Endothelial cell of umbilical vein (primary cell): ENCODE results near the gene PDK1. TPM values are rescaled to one million over a fixed set of nuclear protein-coding genes. Genes with fewer than 3 reads are reported as not detected.

Experiments
- BruUV-seq: library from RNA; stranded (reverse); fragments of 400-500 nt; replicated peaks from 2 replicates; lab custom pipeline; 2021; lab: Mats Ljungman, UMichigan
- CTCF ChIA-PET: fragments of 300-600, 350-600 bp; sonication (Branson Sonifier 250); formaldehyde crosslinking; loops from one replicate; lab custom pipeline; 2021; ENCODE audit warnings: antibody characterized with exemption, inconsistent platforms; lab: Charles Lee
- POLR2A ChIA-PET: fragments of 300-600, 350-600 bp; sonication (Branson Sonifier 250); formaldehyde crosslinking; loops from one replicate; lab custom pipeline; 2021; ENCODE audit warnings: antibody characterized with exemption, inconsistent platforms; lab: Charles Lee
- DNase-seq: peaks from one replicate; pipeline ENCODE4 v3.0.0-alpha.2; 2011; ENCODE audit warnings: low read depth, low spot score
- FAIRE-seq: peaks from 2 replicates; lab custom pipeline; 2011; peaks lifted over from hg19 to GRCh38; lab: Jason Lieb, UNC
- H2AFZ ChIP-seq: 2 replicates; pipeline ENCODE4 v1.6.0; 2012; ENCODE audit warnings: low read depth, low read length, control low read depth, inconsistent platforms
- H3K27ac ChIP-seq: 2 replicates; pipeline ENCODE4 v1.5.1; 2011; ENCODE audit warnings: low read depth, mild to moderate bottlenecking, control low read depth, low read length, moderate library complexity; ENCODE audit not compliant: insufficient read depth
- H3K27me3 ChIP-seq, 2 experiments: 2 replicates each; pipeline versions ENCODE4 v1.6.0 to v1.6.1; 2011; ENCODE audit warnings: low read length in 2 of 2, mixed read lengths in 1 of 2; ENCODE audit not compliant: control insufficient read depth in 2 of 2, insufficient read depth in 2 of 2
- H3K36me3 ChIP-seq, 2 experiments: 2 replicates in 1 of 2; 3 replicates in 1 of 2; pipeline ENCODE4 v1.5.1; 2011; ENCODE audit warnings: low read length in 2 of 2, mild to moderate bottlenecking in 1 of 2, moderate library complexity in 1 of 2; ENCODE audit not compliant: control insufficient read depth in 2 of 2, insufficient read depth in 2 of 2; ENCODE audit errors: extremely low read depth in 1 of 2
- H3K4me1 ChIP-seq: 3 replicates; pipeline ENCODE4 v1.5.1; 2011; ENCODE audit warnings: mild to moderate bottlenecking, low read length; ENCODE audit not compliant: control insufficient read depth, insufficient read depth; ENCODE audit errors: extremely low read depth
- H3K4me2 ChIP-seq: 2 replicates; pipeline ENCODE4 v1.6.1; 2011; ENCODE audit warnings: low read length, control low read depth, mixed read lengths; ENCODE audit not compliant: insufficient read depth
- H3K4me3 ChIP-seq, 3 experiments: fragments of 200-600 bp in 1 of 3; sonication (generic), shearing (Covaris generic) in 1 of 3; replicated peaks in 1 of 3; 2 replicates each; pipeline ENCODE4 v1.5.1; 2011 to 2016; ENCODE audit warnings: control low read depth in 3 of 3, low read length in 3 of 3, mild to moderate bottlenecking in 2 of 3, inconsistent platforms in 1 of 3, low read depth in 1 of 3, moderate library complexity in 1 of 3; ENCODE audit not compliant: insufficient read depth in 1 of 3
- H3K79me2 ChIP-seq: 2 replicates; pipeline ENCODE4 v1.6.0; 2012; ENCODE audit warnings: low read length, inconsistent platforms; ENCODE audit not compliant: control insufficient read depth, insufficient read depth
- H3K9ac ChIP-seq: replicated peaks from 2 replicates; pipeline ENCODE3; 2011; ENCODE audit warnings: low read length, control low read depth; ENCODE audit not compliant: insufficient read depth; ENCODE audit errors: extremely low read depth
- H3K9me1 ChIP-seq: replicated peaks from 3 replicates; pipeline ENCODE4 v1.6.0; 2011; ENCODE audit warnings: mild to moderate bottlenecking, low read length; ENCODE audit not compliant: control insufficient read depth, insufficient read depth; ENCODE audit errors: extremely low read depth
- H3K9me3 ChIP-seq: replicated peaks from 2 replicates; pipeline ENCODE4 v1.5.1; 2012; ENCODE audit warnings: low read length, inconsistent platforms; ENCODE audit not compliant: control insufficient read depth, insufficient read depth
- H4K20me1 ChIP-seq: replicated peaks from 2 replicates; pipeline ENCODE3; 2011; ENCODE audit warnings: mild to moderate bottlenecking, low read length; ENCODE audit not compliant: control insufficient read depth, insufficient read depth; ENCODE audit errors: extremely low read depth
- CTCF ChIP-seq, 2 donors: IDR thresholded peaks; 1 replicate in 1 of 2; 2 replicates in 1 of 2; pipeline ENCODE4 v1.5.1; 2011; ENCODE audit warnings: low read length in 2 of 2, mild to moderate bottlenecking in 2 of 2, moderate library complexity in 2 of 2, control low read depth in 1 of 2, inconsistent platforms in 1 of 2, low read depth in 1 of 2; ENCODE audit not compliant: insufficient read depth in 1 of 2; ENCODE audit errors: extremely low read depth in 1 of 2
- EZH2 ChIP-seq: IDR thresholded peaks from 2 replicates; pipeline ENCODE4 v1.6.1; 2012; ENCODE audit warnings: borderline replicate concordance, low read depth, mild to moderate bottlenecking, moderate library complexity, low read length, inconsistent platforms; ENCODE audit not compliant: severe bottlenecking
- FOS ChIP-seq: IDR thresholded peaks from 2 replicates; pipeline ENCODE4 v1.6.1; 2011; ENCODE audit warnings: mild to moderate bottlenecking, low read length, moderate library complexity, borderline replicate concordance; ENCODE audit not compliant: insufficient read depth
- GATA2 ChIP-seq: IDR thresholded peaks from 2 replicates; pipeline ENCODE4 v1.7.0; 2011; ENCODE audit warnings: low read depth, mild to moderate bottlenecking, moderate library complexity, mixed read lengths, low read length; ENCODE audit not compliant: insufficient read length, insufficient read depth
- JUN ChIP-seq: IDR thresholded peaks from 2 replicates; pipeline ENCODE4 v1.6.1; 2011; ENCODE audit warnings: borderline replicate concordance, low read depth; ENCODE audit not compliant: insufficient read length, insufficient read depth
- MAX ChIP-seq: IDR thresholded peaks from 2 replicates; pipeline ENCODE4 v1.6.1; 2011; ENCODE audit not compliant: insufficient read depth, insufficient read length
- MYC ChIP-seq: IDR thresholded peaks from one replicate; pipeline ENCODE4 v1.6.1; 2011; ENCODE audit warnings: mild to moderate bottlenecking, low read depth, low read length
- POLR2A ChIP-seq: IDR thresholded peaks from 2 replicates; pipeline ENCODE4 v1.6.1; 2012; ENCODE audit warnings: low read depth, mild to moderate bottlenecking, control low read depth, low read length
- POLR2AphosphoS5 ChIP-seq: IDR thresholded peaks from 2 replicates; pipeline ENCODE4 v1.6.1; 2012; ENCODE audit warnings: low read depth, mild to moderate bottlenecking, control low read depth, low read length, moderate library complexity; ENCODE audit not compliant: insufficient read depth
- dilution Hi-C: fragments of 300-500 bp; cut with MboI; formaldehyde crosslinking; loops from one replicate; pipeline ENCODE4 v1.15.0; 2019; ENCODE audit warnings: low sequenced_read_pairs; ENCODE audit not compliant: extremely low pct_ligation_motif_present
- intact Hi-C: fragments of 100-400 bp; cut with micrococcal nuclease; formaldehyde crosslinking; loops from one replicate; pipeline ENCODE4 v1.10.0; 2022
- polyA plus RNA-seq, 4 experiments: library from polyadenylated mRNA; depleted of rRNA in 3 of 4; stranded (reverse) in 3 of 4; unstranded in 1 of 4; fragments of >200 nt; gene quantifications; 2 replicates each; pipeline versions ENCODE4 v1.2.1 to v1.2.3, GENCODE V29; 2011 to 2012; ENCODE audit warnings: missing spikeins in 1 of 4
- total RNA-seq: library from RNA; stranded (reverse); gene quantifications from 2 replicates; pipeline ENCODE4 v1.2.3, GENCODE V29; 2021

The PDK1 gene
- total and polyA plus RNA-seq, 2 donors (not counting 3 experiments of a cell fraction or from before 2014, with no cell fraction given): 3.7 to 16.9 TPM

- Histone ChIP-seq H3K4me2 (no peak overlapping the region), H3K9me1 (no peaks in the 10 kb centered on the region), H3K79me2 (no peaks in the 10 kb centered on the region), H3K27me3 (no peaks in the 10 kb centered on the region), H3K36me3 (no peaks in the 10 kb centered on the region), H3K9ac (no peak overlapping the region), H2AFZ (no peak overlapping the region), H3K9me3 (no peaks in the 10 kb centered on the region), H3K4me3 (no peak overlapping the region), H3K27ac (no peak overlapping the region), H4K20me1 (no peaks in the 10 kb centered on the region), H3K4me1 (no peaks in the 10 kb centered on the region)
- intact Hi-C loops: no loop called here
- FAIRE-seq (no peak), DNase-seq (no peak)
- no TSS peak for BruUV-seq
- CTCF ChIA-PET: interaction anchor here (0.9 to 1.8 kb wide), 4 partner anchors 12 to 98 kb away, joined by 3 to 11 read pairs (median 4); no protein-coding TSS in a partner anchor
- POLR2A ChIA-PET: no interaction called here
- dilution Hi-C loops: no loop called here
- no peak for TF ChIP-seq EZH2
Observed at GRCh38 chr2:172613040-172613439, 57.1 kb downstream of the PDK1 start.

- TF ChIP-seq POLR2A (no peak), MAX (no peak), MYC (no peak), JUN (no peak), GATA2 (no peak), POLR2AphosphoS5 (no peak), CTCF (IDR thresholded peaks at IDR 0.05; ENCODE audit: extremely low read depth in 1 of 2, insufficient read depth in 1 of 2, low read depth in 1 of 2, low read length in 2 of 2) (no peak), FOS (no peak), EZH2 (no peak)
- FAIRE-seq (no peak), DNase-seq (no peak)
- no peak overlapping the region for H3K4me3 ChIP-seq
- no peaks in the 10 kb centered on the region for H3K4me1 ChIP-seq
- BruUV-seq: no TSS peak
- no peaks in the 10 kb centered on the region for H3K36me3 ChIP-seq
- H3K27me3 ChIP-seq: no peaks in the 10 kb centered on the region
- ChIA-PET POLR2A (no interaction called here), CTCF (interaction anchor here (0.9 to 1.8 kb wide), 3 partner anchors 21 to 97 kb away, joined by 4 to 11 read pairs (median 5); no protein-coding TSS in a partner anchor)
- H3K9ac ChIP-seq: no peak overlapping the region
- H4K20me1 ChIP-seq: no peaks in the 10 kb centered on the region
- no peaks in the 10 kb centered on the region for H3K9me1 ChIP-seq
- intact Hi-C loops: no loop called here
- H3K27ac ChIP-seq: no peak overlapping the region
- dilution Hi-C loops: no loop called here
- no peak overlapping the region for H3K4me2 ChIP-seq
- H2AFZ ChIP-seq: no peak overlapping the region
- H3K79me2 ChIP-seq: no peaks in the 10 kb centered on the region
- no peaks in the 10 kb centered on the region for H3K9me3 ChIP-seq
Observed at GRCh38 chr2:172613615-172614231, 57.8 kb downstream of the PDK1 start.
